Peyer's patch (tissue), 4 donors: ENCODE data around the gene GAS1.

Source experiments
- CTCF ChIP-seq, 6 experiments: fragments of 450-650 bp in 4 of 6; fragments of 200-600 bp in 2 of 6; sonication (generic) in 1 of 6; IDR thresholded peaks; one replicate each; pipeline ENCODE4 v1.5.1; 2017 to 2019; ENCODE audit warnings: antibody characterized with exemption in 6 of 6, mild to moderate bottlenecking in 3 of 6, moderate library complexity in 1 of 6
- POLR2A ChIP-seq, 2 donors: fragments of 450-650 bp; IDR thresholded peaks; one replicate each; pipeline ENCODE4 v1.5.1; 2017; ENCODE audit warnings: antibody characterized with exemption in 2 of 2, mild to moderate bottlenecking in 2 of 2, moderate library complexity in 2 of 2

DNA sequence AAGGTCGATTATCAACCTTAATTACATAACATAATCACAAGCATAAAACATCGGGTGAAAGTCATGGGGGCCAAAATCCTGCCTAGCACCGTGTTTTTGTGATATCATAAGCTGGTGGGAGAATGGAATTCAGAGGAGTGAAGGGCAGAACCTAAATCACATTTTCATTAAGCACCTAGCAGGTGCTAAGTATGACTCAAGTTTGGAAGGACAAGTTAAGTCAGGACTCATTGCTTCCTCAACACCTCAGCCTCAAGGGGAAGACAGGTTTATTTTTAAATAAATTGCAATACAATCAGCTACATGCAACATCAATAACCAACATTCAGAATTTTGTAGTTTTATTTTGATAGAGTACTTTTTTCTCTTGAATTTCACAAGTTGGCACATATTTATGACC is 33.5 kb upstream of the GAS1 start:
- TF ChIP-seq CTCF (IDR thresholded peaks at IDR 0.05) (no peak), POLR2A (IDR thresholded peaks at IDR 0.05) (no peak)
